ENCODE data around the gene SIGLEC6.

Gene SIGLEC6

DNA sequence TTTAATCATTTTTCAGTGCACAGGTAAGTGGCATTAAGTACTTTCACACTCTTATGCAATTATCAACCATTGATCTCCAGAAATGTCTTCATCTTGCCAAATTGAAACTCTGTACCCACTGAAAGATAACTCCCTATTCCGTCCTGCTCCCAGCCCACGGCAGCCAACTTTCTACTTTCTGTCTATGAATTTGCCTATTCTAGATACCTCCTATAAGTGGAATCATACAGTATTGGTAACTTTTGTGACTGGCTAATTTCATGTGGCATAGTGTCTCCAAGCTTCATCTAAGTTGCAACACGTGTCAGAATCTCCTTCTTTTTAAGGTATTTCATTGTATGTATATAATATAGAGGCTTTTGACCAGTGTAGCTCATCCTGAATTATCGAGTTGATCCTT is 58.9 kb downstream of the SIGLEC6 start:
- no peak for DNase-seq

GRCh38 chr19:51471527-51471926 is 59.9 kb downstream of the SIGLEC6 start:
- no peak for DNase-seq

DNA sequence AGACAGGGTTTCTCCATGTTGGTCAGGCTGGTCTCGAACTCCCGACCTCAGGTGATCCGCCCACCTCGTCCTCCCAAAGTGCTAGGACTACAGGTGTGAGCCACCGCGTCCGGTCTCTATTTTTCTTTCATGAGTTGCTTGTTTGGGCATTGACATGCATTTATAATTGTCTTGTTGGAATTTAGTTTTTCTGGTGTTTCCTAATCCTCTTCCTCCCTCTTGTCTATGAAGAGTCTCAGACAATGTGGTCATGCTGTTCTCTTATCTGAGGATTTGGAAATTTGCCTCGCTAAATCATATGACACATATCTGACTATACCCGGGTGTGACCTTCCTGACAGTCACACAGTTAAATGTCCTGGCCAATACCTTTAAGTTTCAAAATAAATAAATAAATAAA is 60.5 kb downstream of the SIGLEC6 start:
- DNase-seq, result no peak

- DNase-seq, result no peak
Observed at GRCh38 chr19:51469629-51470028, 61.8 kb downstream of the SIGLEC6 start.

- DNase-seq, result no peak
Observed at GRCh38 chr19:51469162-51469561, 62.3 kb downstream of the SIGLEC6 start.

DNA sequence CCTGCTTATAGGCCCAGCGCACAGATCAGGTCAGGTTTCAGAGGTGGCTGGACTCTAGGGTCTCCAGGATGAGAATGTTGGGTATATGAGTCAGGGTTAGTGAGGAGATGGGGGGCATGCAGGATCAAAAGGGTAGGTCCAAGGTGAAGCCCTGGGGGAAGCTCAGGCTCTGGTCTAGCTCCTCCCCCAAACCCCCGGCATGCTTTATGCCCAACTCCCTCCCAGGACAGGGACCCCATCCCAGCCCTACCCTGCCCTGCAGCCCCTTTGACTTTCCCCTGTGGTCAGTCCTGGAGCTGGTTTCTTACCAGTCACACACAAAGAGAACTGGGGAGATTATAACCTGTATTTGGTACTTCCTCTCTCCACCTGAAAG is 62.9 kb downstream of the SIGLEC6 start:
- no peak for DNase-seq

DNA sequence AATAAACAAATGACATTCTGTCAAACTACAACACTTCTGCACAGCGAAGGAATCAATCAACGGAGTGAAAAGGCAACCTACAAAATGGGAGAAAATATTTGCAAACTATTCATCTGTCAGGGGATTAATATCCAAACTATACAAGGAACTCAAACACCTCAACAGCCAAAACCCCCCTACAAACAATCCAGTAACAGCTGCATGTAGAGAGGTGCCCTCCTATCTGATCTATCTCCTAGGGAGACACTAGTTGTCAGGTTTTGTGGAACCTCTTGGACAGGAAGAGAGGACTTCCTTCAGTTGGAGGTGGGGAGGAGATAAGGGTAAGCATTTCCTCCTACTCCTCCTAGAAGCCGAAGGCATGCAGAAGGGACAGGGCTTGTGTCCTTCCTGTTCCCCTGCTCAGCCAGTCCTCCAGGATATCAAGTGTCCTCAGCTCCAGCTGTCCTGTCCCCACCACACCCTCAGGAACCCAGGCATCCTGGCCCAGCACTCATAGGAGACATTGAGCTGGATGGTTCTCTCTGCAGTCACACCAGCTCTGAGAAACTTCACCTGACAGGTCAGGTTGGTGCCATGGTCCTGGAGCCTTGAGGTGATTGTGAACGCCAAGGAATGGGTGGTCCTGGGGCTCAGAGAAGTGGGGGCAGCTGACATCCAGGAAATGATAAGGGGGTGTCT is 63.5 kb downstream of the SIGLEC6 start:
- no peak for DNase-seq
